B cell (primary cell): ENCODE data around the gene TMEM52. TPM values are rescaled to one million over a fixed set of nuclear protein-coding genes. Genes with fewer than 3 reads are reported as not detected.
"Not testable (repeated sequence)": the region's sequence is repeated elsewhere in the genome, so short reads cannot be mapped to it uniquely, and the experiment has no call there.

ENCODE experiments used
- ATAC-seq: fragments of 200-7000 bp; cut with Tn5 transposase; one replicate; pipeline ENCODE4 v1.10.0; 2021; ENCODE audit warnings: low read depth, mild to moderate bottlenecking, moderate number of reproducible peaks, moderate library complexity
- CTCF ChIA-PET: fragments of 350-600 bp; sonication (Branson Sonifier 250); formaldehyde crosslinking; loops from one replicate; lab custom pipeline; 2021; ENCODE audit warnings: antibody characterized with exemption, inconsistent platforms; lab: Charles Lee
- POLR2A ChIA-PET: fragments of 350-600 bp; sonication (Branson Sonifier 250); formaldehyde crosslinking; loops from one replicate; lab custom pipeline; 2021; ENCODE audit warnings: antibody characterized with exemption; lab: Charles Lee
- DNase-seq: peaks from one replicate; pipeline ENCODE4 v3.0.0; 2013
- H2AFZ ChIP-seq: 2 replicates; pipeline ENCODE4 v1.6.1; 2012; ENCODE audit warnings: mild to moderate bottlenecking, low read depth, low read length; ENCODE audit not compliant: insufficient read depth, poor library complexity, severe bottlenecking
- H3K27ac ChIP-seq, 2 donors: 1 replicate in 1 of 2; 2 replicates in 1 of 2; pipeline ENCODE4 v1.5.1; 2012 to 2013; ENCODE audit warnings: low read length in 2 of 2, mild to moderate bottlenecking in 2 of 2, moderate library complexity in 1 of 2
- H3K27me3 ChIP-seq, 4 experiments: fragments of 200-600 bp in 1 of 4; sonication (generic) in 1 of 4; replicated peaks in 1 of 4; 1 replicate in 2 of 4; 2 replicates in 2 of 4; pipeline versions ENCODE4 v1.6.1 to v1.7.0; 2013 to 2016; ENCODE audit warnings: low read length in 3 of 4, mild to moderate bottlenecking in 2 of 4, mixed read lengths in 1 of 4, moderate library complexity in 1 of 4; ENCODE audit not compliant: insufficient read depth in 4 of 4, control insufficient read depth in 3 of 4; ENCODE audit errors: control extremely low read depth in 1 of 4
- H3K36me3 ChIP-seq, 2 experiments: replicated peaks in 1 of 2; 1 replicate in 1 of 2; 2 replicates in 1 of 2; pipeline versions ENCODE4 v1.6.1 to v1.7.1; 2013; ENCODE audit warnings: low read length in 1 of 2; ENCODE audit not compliant: insufficient read depth in 2 of 2, control insufficient read depth in 1 of 2; ENCODE audit errors: control extremely low read depth in 1 of 2, extremely low read depth in 1 of 2
- H3K4me1 ChIP-seq, 2 donors: fragments of 200-600 bp in 1 of 2; sonication (generic) in 1 of 2; 1 replicate in 1 of 2; 2 replicates in 1 of 2; pipeline versions ENCODE4 v1.5.1 to v1.6.1; 2013 to 2017; ENCODE audit warnings: low read length in 2 of 2; ENCODE audit not compliant: control insufficient read depth in 2 of 2, insufficient read depth in 2 of 2
- H3K4me2 ChIP-seq: replicated peaks from 2 replicates; pipeline ENCODE3; 2012; ENCODE audit warnings: mild to moderate bottlenecking, low read depth, low read length; ENCODE audit not compliant: poor library complexity, severe bottlenecking
- H3K4me3 ChIP-seq, 5 experiments: fragments of 200-600 bp in 1 of 5; sonication (generic) in 1 of 5; 1 replicate in 3 of 5; 2 replicates in 2 of 5; pipeline versions ENCODE4 v1.5.1 to v1.7.0; 2011 to 2016; ENCODE audit warnings: low read length in 4 of 5, mild to moderate bottlenecking in 4 of 5, low read depth in 2 of 5, control low read depth in 1 of 5, moderate library complexity in 1 of 5; ENCODE audit not compliant: insufficient read depth in 1 of 5; ENCODE audit errors: control extremely low read depth in 1 of 5, extremely low read depth in 1 of 5
- H3K79me2 ChIP-seq: fragments of 200-600 bp; sonication (generic); one replicate; pipeline ENCODE4 v1.6.0; 2016; ENCODE audit warnings: low read length; ENCODE audit not compliant: control insufficient read depth, insufficient read depth
- H3K9ac ChIP-seq: fragments of 200-600 bp; sonication (generic); 2 replicates; pipeline ENCODE4 v1.6.1; 2017; ENCODE audit warnings: mild to moderate bottlenecking, low read length, moderate library complexity
- H3K9me3 ChIP-seq, 3 donors: one replicate each; pipeline versions ENCODE4 v1.6.1 to v1.7.1; 2013; ENCODE audit warnings: low read length in 2 of 3; ENCODE audit not compliant: control insufficient read depth in 2 of 3, insufficient read depth in 1 of 3; ENCODE audit errors: control extremely low read depth in 1 of 3
- H4K20me1 ChIP-seq: 2 replicates; pipeline ENCODE4 v1.6.0; 2012; ENCODE audit warnings: mild to moderate bottlenecking, low read length; ENCODE audit not compliant: insufficient read depth, control insufficient read depth, poor library complexity, severe bottlenecking
- H3K27ac Mint-ChIP-seq: one replicate; pipeline ENCODE4 v1.8.0; 2021; ENCODE audit warnings: mixed read lengths
- H3K27me3 Mint-ChIP-seq: one replicate; pipeline ENCODE4 v1.8.0; 2021; ENCODE audit warnings: mixed read lengths
- H3K4me1 Mint-ChIP-seq: one replicate; pipeline ENCODE4 v1.8.0; 2021; ENCODE audit warnings: mixed read lengths
- H3K4me3 Mint-ChIP-seq: one replicate; pipeline ENCODE4 v1.8.0; 2021; ENCODE audit warnings: mixed read lengths
- H3K9me3 Mint-ChIP-seq: one replicate; pipeline ENCODE4 v1.8.0; 2022; ENCODE audit warnings: mixed read lengths; ENCODE audit not compliant: insufficient read depth
- EZH2 ChIP-seq: IDR thresholded peaks from 2 replicates; pipeline ENCODE4 v1.6.1; 2012; ENCODE audit warnings: borderline replicate concordance, low read depth, mild to moderate bottlenecking, moderate library complexity, low read length; ENCODE audit not compliant: insufficient read depth, poor library complexity, severe bottlenecking
- WGBS: methylation state at CpG from one replicate; pipeline ENCODE4 v1.1.5; 2013; ENCODE audit warnings: missing lambda C conversion rate; ENCODE audit not compliant: insufficient coverage; 5-methylcytosine and 5-hydroxymethylcytosine counted together
- intact Hi-C: fragments of 100-400 bp; cut with micrococcal nuclease; formaldehyde crosslinking; loops from one replicate; pipeline ENCODE4 v1.10.0; 2022
- polyA plus RNA-seq: library from polyadenylated mRNA; depleted of rRNA; stranded (reverse); fragments of >200 nt; gene quantifications from 2 replicates; pipeline ENCODE4 v1.2.3, GENCODE V29; 2012
- total RNA-seq, 2 donors: library from RNA; stranded (reverse); fragments of 120-200 nt in 1 of 2; gene quantifications; 1 replicate in 1 of 2; 2 replicates in 1 of 2; pipeline versions ENCODE4 v1.2.3 to v1.2.4, GENCODE V29; 2013 to 2022
- TF ChIP-seq, protein P1 (sequence below): fragments of 200-600 bp; IDR thresholded peaks from one replicate; pipeline ENCODE4 v1.8.0; 2022; ENCODE audit warnings: antibody characterized with exemption, mild to moderate bottlenecking

The TMEM52 gene
- total and polyA plus RNA-seq, 2 donors (not counting 1 experiment from before 2014, with no cell fraction given): 0.69 to 1.00 TPM

DNA sequence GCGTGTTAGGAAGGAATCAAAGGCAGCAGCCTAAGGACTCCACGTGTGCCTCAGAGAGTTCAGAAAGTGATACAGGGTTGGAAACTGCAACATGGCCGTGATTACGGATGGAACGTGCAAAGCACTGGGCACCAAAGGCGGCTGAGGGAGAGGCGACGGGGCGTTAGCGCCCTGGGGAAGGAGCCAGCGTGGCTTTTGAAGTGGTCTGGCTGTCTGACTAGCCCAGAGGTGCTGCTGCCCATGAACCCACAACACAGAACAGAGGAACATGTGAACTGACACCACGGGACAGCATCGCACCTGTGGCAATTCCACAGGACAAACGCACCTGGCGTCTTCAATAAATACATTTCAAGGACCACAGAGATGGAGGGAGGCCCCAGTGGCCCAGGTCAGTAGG, 18.0 kb upstream of the TMEM52 start:
- 83% methylated on average over 15 of the region's 15 CpGs for WGBS
- no peaks in the 10 kb centered on the region for H3K9me3 Mint-ChIP-seq
- H3K4me1 Mint-ChIP-seq: no peaks in the 10 kb centered on the region
- Histone ChIP-seq H3K36me3 (no peaks in the 10 kb centered on the region), H2AFZ (no peak overlapping the region), H3K4me1 (no peaks in the 10 kb centered on the region), H3K4me3 (no peak overlapping the region), H3K27me3 (no peaks in the 10 kb centered on the region), H3K9ac (no peak overlapping the region), H3K4me2 (no peak overlapping the region), H3K27ac (no peak overlapping the region), H3K79me2 (no peaks in the 10 kb centered on the region), H4K20me1 (no peaks in the 10 kb centered on the region), H3K9me3 (no peaks in the 10 kb centered on the region)
- ChIA-PET POLR2A (no interaction called here), CTCF (no interaction called here)
- no peaks in the 10 kb centered on the region for H3K27me3 Mint-ChIP-seq
- intact Hi-C loops: no loop called here
- no peak overlapping the region for H3K27ac Mint-ChIP-seq
- H3K4me3 Mint-ChIP-seq: no peak overlapping the region
- ATAC-seq (no peak), DNase-seq (no peak)
- no peak for TF ChIP-seq EZH2
- TF ChIP-seq, protein P1, sequence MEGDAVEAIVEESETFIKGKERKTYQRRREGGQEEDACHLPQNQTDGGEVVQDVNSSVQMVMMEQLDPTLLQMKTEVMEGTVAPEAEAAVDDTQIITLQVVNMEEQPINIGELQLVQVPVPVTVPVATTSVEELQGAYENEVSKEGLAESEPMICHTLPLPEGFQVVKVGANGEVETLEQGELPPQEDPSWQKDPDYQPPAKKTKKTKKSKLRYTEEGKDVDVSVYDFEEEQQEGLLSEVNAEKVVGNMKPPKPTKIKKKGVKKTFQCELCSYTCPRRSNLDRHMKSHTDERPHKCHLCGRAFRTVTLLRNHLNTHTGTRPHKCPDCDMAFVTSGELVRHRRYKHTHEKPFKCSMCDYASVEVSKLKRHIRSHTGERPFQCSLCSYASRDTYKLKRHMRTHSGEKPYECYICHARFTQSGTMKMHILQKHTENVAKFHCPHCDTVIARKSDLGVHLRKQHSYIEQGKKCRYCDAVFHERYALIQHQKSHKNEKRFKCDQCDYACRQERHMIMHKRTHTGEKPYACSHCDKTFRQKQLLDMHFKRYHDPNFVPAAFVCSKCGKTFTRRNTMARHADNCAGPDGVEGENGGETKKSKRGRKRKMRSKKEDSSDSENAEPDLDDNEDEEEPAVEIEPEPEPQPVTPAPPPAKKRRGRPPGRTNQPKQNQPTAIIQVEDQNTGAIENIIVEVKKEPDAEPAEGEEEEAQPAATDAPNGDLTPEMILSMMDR: no peak

DNA sequence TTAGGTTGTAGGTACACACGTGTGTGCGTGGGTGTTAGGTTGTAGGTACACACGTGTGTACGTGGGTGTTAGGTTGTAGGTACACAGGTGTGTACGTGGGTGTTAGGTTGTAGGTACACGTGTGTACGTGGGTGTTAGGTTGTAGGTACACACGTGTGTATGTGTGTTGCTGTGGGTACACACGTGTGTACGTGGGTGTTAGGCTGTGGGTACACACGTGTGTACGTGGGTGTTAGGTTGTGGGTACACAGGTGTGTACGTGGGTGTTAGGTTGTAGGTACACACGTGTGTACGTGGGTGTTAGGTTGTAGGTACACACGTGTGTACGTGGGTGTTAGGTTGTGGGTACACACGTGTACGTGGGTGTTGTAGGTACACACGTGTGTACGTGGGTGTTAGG, 15.8 kb upstream of the TMEM52 start:
- H3K4me2 ChIP-seq, H4K20me1 ChIP-seq, H3K27me3 Mint-ChIP-seq, H3K9me3 Mint-ChIP-seq, H3K9ac ChIP-seq, POLR2A ChIA-PET, ATAC-seq, H2AFZ ChIP-seq, H3K4me3 Mint-ChIP-seq, H3K27me3 ChIP-seq, H3K27ac Mint-ChIP-seq, H3K27ac ChIP-seq, H3K4me3 ChIP-seq, intact Hi-C loops, H3K4me1 Mint-ChIP-seq, H3K36me3 ChIP-seq, CTCF ChIA-PET, H3K9me3 ChIP-seq, H3K79me2 ChIP-seq, DNase-seq, H3K4me1 ChIP-seq: not testable (repeated sequence)
- WGBS: 94% methylated on average over 19 of the region's 21 CpGs
